Choroid plexus epithelial cell (primary cell): ENCODE measurements around the gene TVP23C.

ENCODE experiments used
- DNase-seq: peaks from one replicate; pipeline ENCODE4 v3.0.0-alpha.2; 2010; ENCODE audit warnings: low read depth
- H3K4me3 ChIP-seq: 2 replicates; pipeline ENCODE4 v1.5.1; 2011; ENCODE audit warnings: low read depth, mild to moderate bottlenecking, control low read depth, low read length, moderate library complexity
- CTCF ChIP-seq: conservative IDR thresholded peaks from 2 replicates; pipeline ENCODE4 v1.5.1; 2011; ENCODE audit warnings: low read depth, mild to moderate bottlenecking, control low read depth, inconsistent platforms, low read length, moderate library complexity

The TVP23C gene

GRCh38 chr17:15480204-15480603 is 83.1 kb downstream of the TVP23C start:
- no peak for DNase-seq
- no peak overlapping the region for H3K4me3 ChIP-seq
- no peak for TF ChIP-seq CTCF

GRCh38 chr17:15479703-15480102 is 83.6 kb downstream of the TVP23C start:
- no peak for TF ChIP-seq CTCF
- DNase-seq = no peak
- H3K4me3 ChIP-seq = no peak overlapping the region

GRCh38 chr17:15478845-15479244 is 84.4 kb downstream of the TVP23C start:
- no peak for DNase-seq
- TF ChIP-seq CTCF = no peak
- H3K4me3 ChIP-seq = no peak overlapping the region

GRCh38 chr17:15475631-15476354 is 87.5 kb downstream of the TVP23C start:
- no peak overlapping the region for H3K4me3 ChIP-seq
- no peak for TF ChIP-seq CTCF
- peak; percentile 56 for DNase-seq

GRCh38 chr17:15472891-15473290 is 90.4 kb downstream of the TVP23C start:
- no peak for TF ChIP-seq CTCF
- DNase-seq = no peak
- no peak overlapping the region for H3K4me3 ChIP-seq

- TF ChIP-seq CTCF = no peak
- H3K4me3 ChIP-seq = no peak overlapping the region
- DNase-seq = no peak
These were observed 92.7 kb downstream of the TVP23C start for GRCh38 chr17:15470536-15470935.

GRCh38 chr17:15469260-15469659 is 94.0 kb downstream of the TVP23C start:
- DNase-seq = peak; percentile 92
- H3K4me3 ChIP-seq = no peak overlapping the region
- TF ChIP-seq CTCF = no peak
